ENCODE results near the gene TFF1. TPM values are rescaled to one million over a fixed set of nuclear protein-coding genes. Genes with fewer than 3 reads are reported as not detected.

TFF1 gene
- total RNA-seq, 1 donor from 2014 or later: not detected

GRCh38 chr21:42316891-42317290, 49.4 kb downstream of the TFF1 start:
- Histone ChIP-seq H3F3A (ENCODE audit: low read depth) (peaks cover 15% of the 10 kb centered on the region), H3K4me3 (no peak overlapping the region), H3K27me3 (no peaks in the 10 kb centered on the region), H3K4me1 (peaks cover 40% of the 10 kb centered on the region), H3K79me2 (ENCODE audit: low read depth) (no peaks in the 10 kb centered on the region), H4K20me1 (ENCODE audit: low read depth) (no peaks in the 10 kb centered on the region), H2AFZ (replicated peaks) (no peak overlapping the region), H3K36me3 (no peaks in the 10 kb centered on the region), H3K27ac (no peak overlapping the region), H3K9me3 (ENCODE audit: low read depth) (no peaks in the 10 kb centered on the region), H3K4me2 (peak overlapping the region; percentile 31), H3K9ac (no peak overlapping the region)
- Mint-ChIP-seq H3K4me3 (no peak overlapping the region), H3K36me3 (no peaks in the 10 kb centered on the region), H3K4me1 (peaks cover 40% of the 10 kb centered on the region), H3K9me3 (no peaks in the 10 kb centered on the region), H3K27me3 (ENCODE audit: insufficient read depth, low read depth) (peaks cover 6% of the 10 kb centered on the region), H3K27ac (no peak overlapping the region)
- no peak for DNase-seq (ENCODE audit: low spot score)
- TF ChIP-seq CTCF (IDR thresholded peaks at IDR 0.05): no peak

- Histone ChIP-seq H2AFZ (replicated peaks) (no peak within 1 kb of the TSS), H4K20me1 (ENCODE audit: low read depth) (no peaks in the 10 kb centered on the region), H3K9me3 (ENCODE audit: low read depth) (no peaks in the 10 kb centered on the region), H3K79me2 (ENCODE audit: low read depth) (no peaks in the 10 kb centered on the region), H3K9ac (no peak within 1 kb of the TSS), H3K27ac (no peak within 1 kb of the TSS), H3F3A (ENCODE audit: low read depth) (peaks cover 15% of the 10 kb centered on the region), H3K4me2 (peak within 1 kb of the TSS; percentile 6), H3K4me1 (peaks cover 40% of the 10 kb centered on the region), H3K4me3 (no peak within 1 kb of the TSS), H3K36me3 (no peaks in the 10 kb centered on the region), H3K27me3 (peaks cover under 1% of the 10 kb centered on the region)
- no peaks in the 10 kb centered on the region for H3K9me3 Mint-ChIP-seq
- H3K27me3 Mint-ChIP-seq (ENCODE audit: insufficient read depth, low read depth): peaks cover 6% of the 10 kb centered on the region
- DNase-seq (ENCODE audit: low spot score): peak; percentile 46
- no peaks in the 10 kb centered on the region for H3K36me3 Mint-ChIP-seq
- H3K4me1 Mint-ChIP-seq: peaks cover 50% of the 10 kb centered on the region
- no peak within 1 kb of the TSS for H3K4me3 Mint-ChIP-seq
- peak within 1 kb of the TSS; percentile 63 for H3K27ac Mint-ChIP-seq
- TF ChIP-seq EZH2phosphoT487 (IDR thresholded peaks at IDR 0.05): no peak
- no peak for TF ChIP-seq CTCF (IDR thresholded peaks at IDR 0.05)
- TF ChIP-seq EZH2 (IDR thresholded peaks at IDR 0.05): no peak
These were observed 50.9 kb downstream of the TFF1 start, which contains the start of gene TFF3 for GRCh38 chr21:42315296-42315891. Gene TFF3, minus strand, starts transcription at chr21:42315409. Its CDS starts 35 bp downstream, at chr21:42315374.

- DNase-seq (ENCODE audit: low spot score): no peak
- Mint-ChIP-seq H3K4me1 (peaks cover 54% of the 10 kb centered on the region), H3K9me3 (no peaks in the 10 kb centered on the region), H3K4me3 (no peak overlapping the region), H3K27ac (no peak overlapping the region), H3K36me3 (no peaks in the 10 kb centered on the region), H3K27me3 (ENCODE audit: insufficient read depth, low read depth) (peaks cover 7% of the 10 kb centered on the region)
- TF ChIP-seq CTCF (IDR thresholded peaks at IDR 0.05): no peak
- no peak for TF ChIP-seq EZH2 (IDR thresholded peaks at IDR 0.05)
- no peak for TF ChIP-seq EZH2phosphoT487 (IDR thresholded peaks at IDR 0.05)
- Histone ChIP-seq H4K20me1 (ENCODE audit: low read depth) (no peaks in the 10 kb centered on the region), H3K4me2 (peak overlapping the region; percentile 6), H3F3A (ENCODE audit: low read depth) (peaks cover 15% of the 10 kb centered on the region), H3K4me1 (peaks cover 44% of the 10 kb centered on the region), H3K4me3 (no peak overlapping the region), H3K79me2 (ENCODE audit: low read depth) (no peaks in the 10 kb centered on the region), H3K9ac (no peak overlapping the region), H2AFZ (replicated peaks) (no peak overlapping the region), H3K9me3 (ENCODE audit: low read depth) (no peaks in the 10 kb centered on the region), H3K27ac (no peak overlapping the region), H3K36me3 (no peaks in the 10 kb centered on the region), H3K27me3 (peaks cover 6% of the 10 kb centered on the region)
These were observed 51.6 kb downstream of the TFF1 start for GRCh38 chr21:42314616-42315295.

Data from neural progenitor cell (in vitro differentiated cells).